ENCODE results near the gene RNF151. TPM values are rescaled to one million over a fixed set of nuclear protein-coding genes. Genes with fewer than 3 reads are reported as not detected.
A peak's percentile ranks its signal among the peaks of the same experiment; 100 is the strongest.

The RNF151 gene
- total and polyA plus RNA-seq, 2 of the 13 experiments (the other 11 are each of a cell fraction or from before 2014, with no cell fraction given), result not detected

GRCh38 chr16:2016407-2016922 is 49.8 kb downstream of the RNF151 start:
- in situ Hi-C loops (cut with HindIII; ENCODE audit: extremely low pct_ligation_motif_present, low pct_unique_long_range_greater_than_20kb), result no loop called here
- TF ChIP-seq NFIB (CRISPR knock-in tag; IDR thresholded peaks at IDR 0.05; ENCODE audit: borderline replicate concordance) (no peak), RAD21 (CRISPR knock-in tag; IDR thresholded peaks at IDR 0.05) (peak; percentile 21; the same call in 1 of the 2 replicates), LRRFIP1 (CRISPR knock-in tag; conservative IDR thresholded peaks at IDR 0.05) (no peak), ZMAT3 (CRISPR knock-in tag; conservative IDR thresholded peaks at IDR 0.05) (no peak), NCOA1 (CRISPR knock-in tag; IDR thresholded peaks at IDR 0.05) (no peak), ZNF10 (CRISPR knock-in tag; IDR thresholded peaks at IDR 0.05; ENCODE audit: borderline replicate concordance, low read depth) (no peak), FOXK1 (CRISPR knock-in tag; IDR thresholded peaks at IDR 0.05; ENCODE audit: borderline replicate concordance, low read depth) (peak; percentile 26; the same call in 1 of the 2 replicates), SNAPC5 (CRISPR knock-in tag; IDR thresholded peaks at IDR 0.05; ENCODE audit: borderline replicate concordance) (no peak), ZNF530 (CRISPR knock-in tag; IDR thresholded peaks at IDR 0.05; ENCODE audit: low read depth) (no peak), NFKBIZ (CRISPR knock-in tag; IDR thresholded peaks at IDR 0.05) (no peak), ZKSCAN1 (IDR thresholded peaks at IDR 0.05; ENCODE audit: low read length) (no peak), ZNF598 (CRISPR knock-in tag; IDR thresholded peaks at IDR 0.05; ENCODE audit: borderline replicate concordance) (no peak), HOXA7 (CRISPR knock-in tag; IDR thresholded peaks at IDR 0.05) (no peak), ELF4 (CRISPR knock-in tag; IDR thresholded peaks at IDR 0.05; ENCODE audit: borderline replicate concordance) (no peak), ZMYM3 (CRISPR knock-in tag; IDR thresholded peaks at IDR 0.05) (no peak), HNF1A (IDR thresholded peaks at IDR 0.05; ENCODE audit: low read depth) (no peak), HNF1A (CRISPR knock-in tag; IDR thresholded peaks at IDR 0.05; ENCODE audit: borderline replicate concordance) (no peak), GFI1 (CRISPR knock-in tag; IDR thresholded peaks at IDR 0.05; ENCODE audit: borderline replicate concordance) (no peak), THYN1 (CRISPR knock-in tag; IDR thresholded peaks at IDR 0.05; ENCODE audit: borderline replicate concordance, low read depth) (no peak), KLF11 (CRISPR knock-in tag; IDR thresholded peaks at IDR 0.05) (no peak)

More at GRCh38 chr16:2016407-2016922, 49.8 kb downstream of the RNF151 start:
- no peak overlapping the region for H3K9ac ChIP-seq (ENCODE audit: insufficient read depth, low read depth, low read length)
- 3% methylated on average over 3 of the region's 13 CpGs for WGBS (ENCODE audit: low lambda C conversion rate)
- ChIA-PET CTCF (ENCODE audit: low intra/inter-chr PET ratio, low total read pairs) (no interaction called here), POLR2A (interaction anchor here (1.1 to 2.9 kb wide), 5 partner anchors 19 to 139 kb away, joined by 3 to 22 read pairs (median 7); partner anchors contain the start of genes NTHL1, RPS2, TRAF7 and TSC2)
- H4K20me1 ChIP-seq (ENCODE audit: insufficient read depth, low read length), result no peaks in the 10 kb centered on the region
- H3K4me3 ChIP-seq (replicated peaks in 1 of 3; ENCODE audit: insufficient read depth in 1 of 3, low read depth in 2 of 3, low read length in 3 of 3), result no peak overlapping the region; a peak in 1 of 6 replicates
- peak; percentile 52 for ATAC-seq
- peaks cover 62% of the 10 kb centered on the region for H3K4me1 ChIP-seq (ENCODE audit: insufficient read depth, low read length)
- no peaks in the 10 kb centered on the region for H3K79me2 ChIP-seq (ENCODE audit: insufficient read depth, low read length)
- intact Hi-C loops (cut with micrococcal nuclease; ENCODE audit: unreplicated experiment), result no loop called here
- BruUV-seq (replicated peaks), result no TSS peak
- H3K36me3 ChIP-seq (replicated peaks in 1 of 2; ENCODE audit: control insufficient read depth in 1 of 2, insufficient read depth in 2 of 2, low read length in 2 of 2), result no peaks in the 10 kb centered on the region
- no peak overlapping the region for H2AFZ ChIP-seq (ENCODE audit: low read length)
- H3K4me2 ChIP-seq (ENCODE audit: low read depth, low read length), result peak overlapping the region; percentile 93
- DNase-seq (ENCODE audit: low spot score), result peak; percentile 41
- no peak overlapping the region for H3K27ac ChIP-seq (ENCODE audit: extremely low read length, insufficient read depth, low read length)
- peaks cover 2 to 20% of the 10 kb centered on the region in 2 experiments; a peak in 2 of 5 replicates for H3K27me3 ChIP-seq (ENCODE audit: control insufficient read depth in 1 of 2, insufficient read depth in 2 of 2, low read length in 2 of 2)
- no peaks in the 10 kb centered on the region for H3K9me3 ChIP-seq (ENCODE audit: low read length)
- FAIRE-seq, result peak; percentile 48

All from HepG2 (cell line).